Activated T-cell treated with anti-CD3 and anti-CD28 coated beads, Interleukin-2, amount 50 U/mL, for 1 hour (primary cell): ENCODE data around the gene TMCO6.

Source experiments
- DNase-seq: peaks from one replicate; pipeline ENCODE4 v3.0.0-alpha.2; 2020

TMCO6 gene

DNA sequence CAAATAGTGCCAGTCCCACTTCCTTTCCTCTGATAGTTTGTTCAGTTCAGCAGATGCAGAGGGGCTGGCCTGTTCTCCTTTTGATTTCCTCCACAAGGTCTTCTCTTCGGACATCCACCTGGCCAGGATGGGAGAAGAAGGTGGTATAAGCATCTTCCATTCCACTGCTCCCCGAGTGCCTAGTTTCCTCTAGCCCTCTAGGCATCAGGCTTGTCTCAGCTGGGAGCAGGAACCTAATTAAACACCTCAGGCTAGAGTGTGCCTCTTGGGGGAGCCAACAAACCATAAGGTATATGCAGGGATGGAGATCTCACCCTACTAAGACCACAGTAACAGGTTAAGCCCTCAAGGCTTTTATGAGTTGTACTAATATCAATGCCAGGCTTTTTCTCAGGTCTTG, 35.0 kb downstream of the TMCO6 start:
- no peak for DNase-seq

DNA sequence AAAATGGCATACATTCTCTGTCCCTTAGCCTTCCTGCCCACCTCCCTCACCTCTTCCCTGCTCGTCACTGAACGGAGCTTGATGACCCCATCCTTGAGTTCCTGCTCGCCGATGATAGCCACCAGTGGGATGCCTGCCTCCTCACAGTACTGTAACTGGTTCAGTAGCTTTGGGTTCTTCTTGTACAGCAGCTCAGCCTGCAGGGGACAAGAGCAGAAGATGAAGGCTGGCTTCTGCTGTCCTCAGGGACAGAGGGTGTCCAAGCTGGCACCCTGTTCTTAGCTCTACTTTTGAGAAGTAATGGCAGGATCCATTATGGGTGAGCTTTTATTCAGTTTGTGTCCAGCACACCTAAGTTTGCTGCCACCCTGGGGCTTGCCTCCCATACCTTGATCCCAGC, 35.4 kb downstream of the TMCO6 start:
- no peak for DNase-seq

DNA sequence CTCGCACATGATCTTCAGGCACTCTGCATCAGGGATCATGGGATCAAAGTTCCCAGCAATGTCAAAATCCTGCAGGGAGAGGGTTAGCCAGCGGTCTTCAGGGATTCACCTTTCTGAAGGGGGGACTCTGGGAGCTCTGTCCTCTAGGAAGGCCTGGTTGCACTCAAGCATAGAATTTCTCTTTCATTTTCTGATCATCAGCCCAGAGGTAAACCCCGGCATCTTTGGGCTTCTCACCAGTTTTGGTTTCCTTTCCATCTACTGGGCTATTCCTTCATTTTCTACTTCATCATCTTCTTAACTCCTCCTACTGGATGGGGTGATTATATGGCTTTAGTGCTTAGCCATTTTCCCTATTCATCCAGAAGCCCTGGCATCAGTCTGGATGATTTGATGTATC, 38.7 kb downstream of the TMCO6 start:
- no peak for DNase-seq

DNA sequence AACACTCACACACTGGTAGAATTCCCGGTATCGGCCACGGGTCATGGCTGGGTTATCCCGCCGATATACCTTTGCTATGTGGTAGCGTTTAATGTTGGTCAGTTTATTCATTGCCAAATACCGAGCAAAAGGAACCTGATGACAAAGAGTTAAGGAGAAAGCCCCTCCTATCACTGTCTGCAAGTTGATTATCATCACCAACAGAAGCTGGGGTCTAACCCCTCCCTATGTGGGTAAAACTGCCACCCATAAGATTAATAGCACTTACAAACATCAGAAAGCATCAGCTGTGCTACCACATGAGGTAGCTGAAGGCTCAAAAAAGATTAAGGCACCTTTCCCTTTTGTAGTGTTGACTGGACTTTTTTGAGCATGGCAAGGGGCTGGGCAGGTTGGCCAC, 39.7 kb downstream of the TMCO6 start:
- DNase-seq: no peak

DNA sequence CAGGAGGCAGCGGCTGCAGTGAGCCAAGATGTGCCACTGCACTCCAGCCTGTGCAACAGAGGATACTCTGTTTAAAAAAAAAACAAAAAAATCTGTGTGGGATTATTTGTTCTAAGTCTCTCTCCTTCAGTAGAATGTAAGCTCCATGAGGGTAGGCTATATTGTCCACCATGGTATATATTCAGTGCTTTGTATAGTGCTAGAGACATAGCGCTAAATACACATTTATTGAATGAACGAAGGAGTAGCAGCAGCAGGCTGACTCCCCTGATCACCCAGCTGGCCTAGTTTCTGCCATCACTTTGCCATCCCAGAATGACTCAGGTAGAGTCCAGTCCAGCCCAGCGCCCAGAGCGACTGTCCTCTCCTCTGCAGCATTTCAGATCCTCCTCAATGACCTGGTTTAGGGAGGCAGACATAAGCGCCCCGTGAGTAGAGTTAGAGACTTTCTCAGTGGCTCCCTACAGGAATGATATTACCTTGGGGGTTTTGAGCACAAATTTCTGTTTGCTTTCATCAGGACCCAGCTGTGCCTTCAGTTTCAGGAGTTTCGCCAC, 51.2 kb downstream of the TMCO6 start:
- no peak for DNase-seq

DNA sequence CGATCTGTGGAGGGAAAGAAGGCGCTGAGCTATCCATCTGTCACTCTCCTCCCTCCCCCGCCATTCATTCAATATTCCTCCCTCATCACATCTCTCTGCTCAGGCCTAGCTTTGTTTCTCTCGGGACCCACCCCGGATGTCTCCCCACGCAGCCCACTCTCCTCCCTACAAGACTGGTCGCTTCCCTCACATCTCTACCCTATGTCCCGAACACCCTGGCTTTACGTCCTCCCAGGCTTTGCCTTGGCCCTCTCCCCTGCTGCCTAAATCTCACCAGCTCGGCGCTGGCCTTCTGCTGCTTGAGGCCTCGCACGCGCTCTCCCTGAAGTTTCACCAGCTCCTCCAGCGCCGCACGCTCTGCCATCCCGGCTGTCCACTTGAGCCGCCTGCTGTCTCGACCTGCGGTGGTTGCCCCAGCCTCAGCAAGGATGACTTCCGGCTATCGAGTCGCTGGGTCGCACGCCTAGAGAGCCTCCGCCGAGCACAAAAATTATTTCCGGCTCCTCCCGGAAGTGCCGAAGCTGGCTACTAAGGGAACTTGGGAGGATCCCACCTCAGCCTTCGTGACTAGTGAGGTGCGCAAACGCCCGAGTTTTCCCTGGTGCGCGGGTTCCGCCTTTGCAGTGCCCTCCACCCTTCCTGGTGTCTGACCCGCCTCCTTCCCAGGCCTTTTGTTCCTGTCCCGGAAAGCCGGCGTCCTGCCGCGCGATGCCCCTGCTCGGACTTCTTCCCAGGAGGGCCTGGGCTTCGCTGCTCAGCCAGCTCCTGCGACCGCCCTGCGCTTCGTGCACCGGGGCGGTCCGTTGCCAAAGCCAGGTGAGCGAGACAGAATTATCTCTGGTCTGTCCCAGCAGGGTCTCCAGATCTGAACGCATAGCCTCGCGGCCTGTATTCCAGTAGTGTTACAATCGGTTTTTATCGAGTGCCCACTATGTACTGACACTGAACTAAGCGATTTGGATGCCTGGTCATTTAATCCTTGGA, 52.0 kb downstream of the TMCO6 start, which contains the start of the genes HARS1 and HARS2:
TSS of gene HARS1 (minus strand) at position 430 of the 984 bp plus-strand sequence. CDS start at position 364, 66 bp downstream.
TSS of gene HARS2 (plus strand) at position 515 of the 984 bp plus-strand sequence. CDS start at position 709, 194 bp downstream.
- DNase-seq: peak; percentile 78

DNA sequence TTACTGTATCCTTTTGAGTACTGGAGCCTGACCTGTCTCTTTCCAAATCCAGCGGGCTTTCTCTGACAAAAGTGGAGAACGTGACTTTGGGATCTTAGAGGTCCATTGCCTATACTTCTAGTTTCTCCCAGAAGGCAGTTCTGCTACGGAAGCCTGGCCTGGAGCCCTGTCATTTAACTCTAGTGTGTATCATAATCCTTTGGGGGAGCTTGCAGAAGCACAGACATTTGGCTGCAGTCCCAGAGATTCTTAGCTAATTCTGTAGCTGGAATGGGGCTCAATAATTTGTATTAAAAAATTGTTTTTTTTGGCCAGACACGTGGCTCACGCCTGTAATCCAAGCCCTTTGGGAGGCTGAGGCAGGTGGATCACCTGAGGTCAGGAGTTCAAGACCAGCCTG, 55.0 kb downstream of the TMCO6 start:
- no peak for DNase-seq
